ENCODE measurements around the gene GRID2IP. TPM values are rescaled to one million over a fixed set of nuclear protein-coding genes. Genes with fewer than 3 reads are reported as not detected.
"Not testable (repeated sequence)": the region's sequence is repeated elsewhere in the genome, so short reads cannot be mapped to it uniquely, and the experiment has no call there.

GRID2IP gene
- total and polyA plus RNA-seq, 8 donors, result 0.21 to 1.3 (median 1.1) TPM

DNA sequence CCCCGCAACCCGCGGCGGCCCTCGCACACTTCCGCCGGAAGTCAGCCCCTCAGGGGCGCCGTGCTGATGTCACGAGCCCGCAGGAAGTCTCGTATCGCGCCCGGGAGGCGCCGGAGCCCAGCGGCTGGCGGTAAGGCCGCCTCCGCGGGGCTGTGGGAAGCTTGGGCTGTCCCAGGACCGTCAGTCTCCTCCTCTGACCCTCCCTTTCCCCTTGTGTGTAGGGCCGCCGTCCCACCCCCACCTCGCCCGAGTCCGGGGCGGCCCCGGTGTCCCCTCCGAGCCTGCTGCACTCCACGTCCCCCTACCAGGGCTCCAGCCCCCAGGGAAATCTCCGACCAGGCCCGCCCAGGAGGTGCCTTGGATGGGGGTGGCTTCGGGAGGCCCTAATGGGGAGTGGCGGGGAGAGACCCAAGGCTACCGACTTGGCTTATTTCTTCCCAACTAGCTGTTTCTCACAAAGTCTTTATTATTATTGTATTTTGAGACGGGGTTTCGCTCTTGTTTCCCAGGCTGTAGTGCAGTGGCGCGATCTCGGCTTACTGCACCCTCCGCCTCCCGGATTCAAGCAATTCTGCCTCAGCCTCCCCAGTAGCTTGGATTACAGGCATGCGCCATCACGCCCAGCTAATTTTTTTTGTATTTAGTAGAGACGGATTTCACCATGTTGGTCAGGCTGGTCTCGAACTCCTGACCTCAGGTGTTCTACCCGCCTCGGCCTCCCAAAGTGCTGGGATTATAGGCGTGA, 26.3 kb upstream of the GRID2IP start, which contains the start of gene ZDHHC4:
TSS of gene ZDHHC4 (plus strand) at position 86 of the 745 bp plus-strand sequence. CDS start 3,108 bp downstream, outside the sequence.
- DNase-seq (peak; percentile 86 to 96 (median 92)), ATAC-seq (peak; percentile 99)
- Histone ChIP-seq H3K27ac (peak within 1 kb of the TSS; percentile 87 to 91), H3K4me1 (peaks cover 0 to 10% of the 10 kb centered on the region in 2 donors), H3K4me3 (peak within 1 kb of the TSS; percentile 58 to 63), H3K27me3 (no peaks in the 10 kb centered on the region), H3K36me3 (peaks cover 0 to 34% of the 10 kb centered on the region in 2 donors), H3K9me3 (no peaks in the 10 kb centered on the region)
- intact Hi-C loops (cut with DNase I), result loop anchor here in 1 of 2 donors (10.0 kb wide), 1 partner anchor 63 kb away; no protein-coding TSS in a partner anchor
- no peak for TF ChIP-seq CTCF (IDR thresholded peaks at IDR 0.05)

DNA sequence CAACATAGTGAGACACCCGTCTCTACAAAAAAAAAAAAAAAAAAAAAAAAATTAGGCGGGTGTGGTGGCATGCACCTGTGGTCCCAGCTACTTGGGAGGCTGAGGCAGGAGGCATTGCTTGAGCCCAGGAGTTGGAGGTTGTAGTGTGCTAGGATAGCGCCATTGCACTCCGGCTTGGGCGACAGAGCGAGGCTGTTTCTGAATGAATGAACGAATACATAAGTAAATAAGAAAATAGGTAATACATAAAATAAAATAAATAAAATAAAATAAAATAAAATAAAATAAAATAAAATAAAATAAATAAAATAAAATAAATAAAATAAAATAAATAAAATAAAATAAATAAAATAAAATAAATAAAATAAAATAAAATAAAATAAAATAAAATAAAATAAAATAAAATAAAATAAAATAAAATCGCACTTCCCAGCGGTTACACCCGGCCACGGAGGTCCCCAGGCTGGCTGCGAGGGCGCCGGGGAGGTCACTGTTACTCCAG, 25.7 kb upstream of the GRID2IP start:
- not testable (repeated sequence) for ATAC-seq, H3K27me3 ChIP-seq, H3K9me3 ChIP-seq
- H3K4me1 ChIP-seq, result peaks cover 0 to 10% of the 10 kb centered on the region in 2 donors
- intact Hi-C loops (cut with DNase I), result loop anchor here in 1 of 2 donors (10.0 kb wide), 1 partner anchor 62 kb away; no protein-coding TSS in a partner anchor
- H3K36me3 ChIP-seq, result peaks cover 0 to 28% of the 10 kb centered on the region in 2 donors
- DNase-seq, result peak in 1 of 4 donors; percentile 42
- H3K4me3 ChIP-seq, result peak overlapping the region; percentile 58 to 63
- peak overlapping the region; percentile 87 to 91 for H3K27ac ChIP-seq

- H3K9me3 ChIP-seq, result no peaks in the 10 kb centered on the region
- no peak for ATAC-seq
- intact Hi-C loops (cut with DNase I), result loop anchor here in 1 of 2 donors (10.0 kb wide), 1 partner anchor 61 kb away; no protein-coding TSS in a partner anchor
- H3K27ac ChIP-seq, result no peak overlapping the region
- peaks cover 0 to 6% of the 10 kb centered on the region in 2 donors for H3K27me3 ChIP-seq
- peaks cover 0 to 10% of the 10 kb centered on the region in 2 donors for H3K4me1 ChIP-seq
- H3K4me3 ChIP-seq, result peak overlapping the region in 1 of 2 donors; percentile 63
- H3K36me3 ChIP-seq, result peaks cover 0 to 21% of the 10 kb centered on the region in 2 donors
- TF ChIP-seq CTCF (IDR thresholded peaks at IDR 0.05), result no peak
- DNase-seq, result peak in 1 of 4 donors; percentile 76
These were observed 25.0 kb upstream of the GRID2IP start for GRCh38 chr7:6576024-6576866.

DNA sequence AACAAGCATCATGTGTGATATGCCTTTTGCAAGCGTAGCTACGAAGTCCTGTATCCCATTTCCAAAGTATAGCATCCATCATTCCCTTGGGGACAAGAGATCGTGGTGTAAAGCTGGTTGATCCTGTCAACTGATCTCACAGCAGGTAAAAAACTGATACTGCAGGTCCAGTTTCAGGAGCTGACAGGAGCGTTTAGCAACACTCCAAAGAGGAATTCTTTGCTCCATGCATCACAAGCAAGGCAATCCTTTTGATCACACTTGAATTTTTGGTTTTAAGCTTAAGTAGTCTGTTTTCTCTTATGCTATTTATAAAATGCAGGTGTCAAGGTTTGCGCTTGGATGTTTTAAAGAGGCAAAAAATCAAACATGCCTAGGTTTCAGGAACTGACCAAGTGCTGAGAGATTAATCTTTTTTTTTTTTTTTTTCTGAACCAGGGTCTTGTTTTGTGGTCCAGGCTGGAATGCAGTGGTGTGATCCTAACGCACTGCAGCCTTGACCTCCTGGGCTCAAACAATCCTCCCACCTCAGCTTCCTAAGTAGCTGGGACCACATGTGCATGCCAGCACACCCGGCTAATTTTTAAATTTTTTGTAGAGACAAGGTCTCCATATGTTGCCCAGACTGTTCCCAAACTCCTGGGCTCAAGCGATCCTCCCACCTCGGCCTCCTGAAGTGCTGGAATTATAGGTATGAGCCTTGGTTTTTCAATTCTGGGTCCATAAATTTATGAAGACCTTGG, 24.2 kb upstream of the GRID2IP start:
- no peak for TF ChIP-seq CTCF (IDR thresholded peaks at IDR 0.05)
- no peak overlapping the region for H3K27ac ChIP-seq
- no peak overlapping the region for H3K4me3 ChIP-seq
- ATAC-seq (no peak), DNase-seq (peak in 1 of 4 donors; percentile 5)
- H3K4me1 ChIP-seq, result peaks cover 0 to 10% of the 10 kb centered on the region in 2 donors
- H3K27me3 ChIP-seq, result peaks cover 0 to 8% of the 10 kb centered on the region in 2 donors
- intact Hi-C loops (cut with DNase I), result loop anchor here in 1 of 2 donors (10.0 kb wide), 1 partner anchor 61 kb away; no protein-coding TSS in a partner anchor
- peaks cover 0 to 13% of the 10 kb centered on the region in 2 donors for H3K36me3 ChIP-seq
- H3K9me3 ChIP-seq, result no peaks in the 10 kb centered on the region
